B cell (primary cell): ENCODE data around the gene C1orf174. TPM values are rescaled to one million over a fixed set of nuclear protein-coding genes. Genes with fewer than 3 reads are reported as not detected.

Experiments used
- ATAC-seq: fragments of 200-7000 bp; cut with Tn5 transposase; one replicate; pipeline ENCODE4 v1.10.0; 2021; ENCODE audit warnings: low read depth, mild to moderate bottlenecking, moderate number of reproducible peaks, moderate library complexity
- CTCF ChIA-PET: fragments of 350-600 bp; sonication (Branson Sonifier 250); formaldehyde crosslinking; loops from one replicate; lab custom pipeline; 2021; ENCODE audit warnings: antibody characterized with exemption, inconsistent platforms; lab: Charles Lee
- POLR2A ChIA-PET: fragments of 350-600 bp; sonication (Branson Sonifier 250); formaldehyde crosslinking; loops from one replicate; lab custom pipeline; 2021; ENCODE audit warnings: antibody characterized with exemption; lab: Charles Lee
- DNase-seq: peaks from one replicate; pipeline ENCODE4 v3.0.0; 2013
- H2AFZ ChIP-seq: 2 replicates; pipeline ENCODE4 v1.6.1; 2012; ENCODE audit warnings: mild to moderate bottlenecking, low read depth, low read length; ENCODE audit not compliant: insufficient read depth, poor library complexity, severe bottlenecking
- H3K27ac ChIP-seq, 2 donors: 1 replicate in 1 of 2; 2 replicates in 1 of 2; pipeline ENCODE4 v1.5.1; 2012 to 2013; ENCODE audit warnings: low read length in 2 of 2, mild to moderate bottlenecking in 2 of 2, moderate library complexity in 1 of 2
- H3K27me3 ChIP-seq, 4 experiments: fragments of 200-600 bp in 1 of 4; sonication (generic) in 1 of 4; replicated peaks in 1 of 4; 1 replicate in 2 of 4; 2 replicates in 2 of 4; pipeline versions ENCODE4 v1.6.1 to v1.7.0; 2013 to 2016; ENCODE audit warnings: low read length in 3 of 4, mild to moderate bottlenecking in 2 of 4, mixed read lengths in 1 of 4, moderate library complexity in 1 of 4; ENCODE audit not compliant: insufficient read depth in 4 of 4, control insufficient read depth in 3 of 4; ENCODE audit errors: control extremely low read depth in 1 of 4
- H3K36me3 ChIP-seq, 2 experiments: replicated peaks in 1 of 2; 1 replicate in 1 of 2; 2 replicates in 1 of 2; pipeline versions ENCODE4 v1.6.1 to v1.7.1; 2013; ENCODE audit warnings: low read length in 1 of 2; ENCODE audit not compliant: insufficient read depth in 2 of 2, control insufficient read depth in 1 of 2; ENCODE audit errors: control extremely low read depth in 1 of 2, extremely low read depth in 1 of 2
- H3K4me1 ChIP-seq, 2 donors: fragments of 200-600 bp in 1 of 2; sonication (generic) in 1 of 2; 1 replicate in 1 of 2; 2 replicates in 1 of 2; pipeline versions ENCODE4 v1.5.1 to v1.6.1; 2013 to 2017; ENCODE audit warnings: low read length in 2 of 2; ENCODE audit not compliant: control insufficient read depth in 2 of 2, insufficient read depth in 2 of 2
- H3K4me2 ChIP-seq: replicated peaks from 2 replicates; pipeline ENCODE3; 2012; ENCODE audit warnings: mild to moderate bottlenecking, low read depth, low read length; ENCODE audit not compliant: poor library complexity, severe bottlenecking
- H3K4me3 ChIP-seq, 5 experiments: fragments of 200-600 bp in 1 of 5; sonication (generic) in 1 of 5; 1 replicate in 3 of 5; 2 replicates in 2 of 5; pipeline versions ENCODE4 v1.5.1 to v1.7.0; 2011 to 2016; ENCODE audit warnings: low read length in 4 of 5, mild to moderate bottlenecking in 4 of 5, low read depth in 2 of 5, control low read depth in 1 of 5, moderate library complexity in 1 of 5; ENCODE audit not compliant: insufficient read depth in 1 of 5; ENCODE audit errors: control extremely low read depth in 1 of 5, extremely low read depth in 1 of 5
- H3K79me2 ChIP-seq: fragments of 200-600 bp; sonication (generic); one replicate; pipeline ENCODE4 v1.6.0; 2016; ENCODE audit warnings: low read length; ENCODE audit not compliant: control insufficient read depth, insufficient read depth
- H3K9ac ChIP-seq: fragments of 200-600 bp; sonication (generic); 2 replicates; pipeline ENCODE4 v1.6.1; 2017; ENCODE audit warnings: mild to moderate bottlenecking, low read length, moderate library complexity
- H3K9me3 ChIP-seq, 3 donors: one replicate each; pipeline versions ENCODE4 v1.6.1 to v1.7.1; 2013; ENCODE audit warnings: low read length in 2 of 3; ENCODE audit not compliant: control insufficient read depth in 2 of 3, insufficient read depth in 1 of 3; ENCODE audit errors: control extremely low read depth in 1 of 3
- H4K20me1 ChIP-seq: 2 replicates; pipeline ENCODE4 v1.6.0; 2012; ENCODE audit warnings: mild to moderate bottlenecking, low read length; ENCODE audit not compliant: insufficient read depth, control insufficient read depth, poor library complexity, severe bottlenecking
- H3K27ac Mint-ChIP-seq: one replicate; pipeline ENCODE4 v1.8.0; 2021; ENCODE audit warnings: mixed read lengths
- H3K27me3 Mint-ChIP-seq: one replicate; pipeline ENCODE4 v1.8.0; 2021; ENCODE audit warnings: mixed read lengths
- H3K4me1 Mint-ChIP-seq: one replicate; pipeline ENCODE4 v1.8.0; 2021; ENCODE audit warnings: mixed read lengths
- H3K4me3 Mint-ChIP-seq: one replicate; pipeline ENCODE4 v1.8.0; 2021; ENCODE audit warnings: mixed read lengths
- H3K9me3 Mint-ChIP-seq: one replicate; pipeline ENCODE4 v1.8.0; 2022; ENCODE audit warnings: mixed read lengths; ENCODE audit not compliant: insufficient read depth
- EZH2 ChIP-seq: IDR thresholded peaks from 2 replicates; pipeline ENCODE4 v1.6.1; 2012; ENCODE audit warnings: borderline replicate concordance, low read depth, mild to moderate bottlenecking, moderate library complexity, low read length; ENCODE audit not compliant: insufficient read depth, poor library complexity, severe bottlenecking
- WGBS: methylation state at CpG from one replicate; pipeline ENCODE4 v1.1.5; 2013; ENCODE audit warnings: missing lambda C conversion rate; ENCODE audit not compliant: insufficient coverage; 5-methylcytosine and 5-hydroxymethylcytosine counted together
- intact Hi-C: fragments of 100-400 bp; cut with micrococcal nuclease; formaldehyde crosslinking; loops from one replicate; pipeline ENCODE4 v1.10.0; 2022
- polyA plus RNA-seq: library from polyadenylated mRNA; depleted of rRNA; stranded (reverse); fragments of >200 nt; gene quantifications from 2 replicates; pipeline ENCODE4 v1.2.3, GENCODE V29; 2012
- total RNA-seq, 2 donors: library from RNA; stranded (reverse); fragments of 120-200 nt in 1 of 2; gene quantifications; 1 replicate in 1 of 2; 2 replicates in 1 of 2; pipeline versions ENCODE4 v1.2.3 to v1.2.4, GENCODE V29; 2013 to 2022
- TF ChIP-seq, protein P1 (sequence below): fragments of 200-600 bp; IDR thresholded peaks from one replicate; pipeline ENCODE4 v1.8.0; 2022; ENCODE audit warnings: antibody characterized with exemption, mild to moderate bottlenecking

The C1orf174 gene
- total and polyA plus RNA-seq, 2 donors (not counting 1 experiment from before 2014, with no cell fraction given): 33.2 to 49.8 TPM

DNA sequence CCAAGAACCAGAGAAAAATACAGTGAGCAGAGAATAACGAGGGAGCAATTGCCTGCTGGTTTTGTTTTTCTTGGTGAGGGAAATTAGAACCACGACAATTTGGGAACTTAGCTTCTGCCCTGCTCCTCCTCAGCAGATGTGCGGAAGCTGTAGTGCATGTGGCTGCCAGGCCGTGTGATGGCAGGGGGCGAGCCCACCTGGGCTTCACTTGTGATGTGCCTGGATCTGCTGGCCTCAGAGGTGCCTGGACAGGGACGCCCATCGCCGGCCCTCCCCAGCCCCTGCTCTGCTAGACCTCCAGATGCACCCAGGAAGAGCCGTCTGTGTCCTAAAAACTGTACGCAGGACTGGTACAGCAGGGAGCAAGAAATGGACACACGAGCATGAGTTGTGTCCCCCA is 28.5 kb upstream of the C1orf174 start:
- Mint-ChIP-seq H3K9me3 (peaks cover 4% of the 10 kb centered on the region), H3K4me3 (no peak overlapping the region), H3K4me1 (no peaks in the 10 kb centered on the region), H3K27ac (no peak overlapping the region), H3K27me3 (no peaks in the 10 kb centered on the region)
- H2AFZ ChIP-seq: no peak overlapping the region
- H3K9ac ChIP-seq: no peak overlapping the region
- ChIA-PET CTCF (no interaction called here), POLR2A (no interaction called here)
- no peaks in the 10 kb centered on the region for H4K20me1 ChIP-seq
- no peaks in the 10 kb centered on the region for H3K27me3 ChIP-seq
- no peaks in the 10 kb centered on the region for H3K4me1 ChIP-seq
- H3K79me2 ChIP-seq: no peaks in the 10 kb centered on the region
- no peak for TF ChIP-seq EZH2
- TF ChIP-seq, protein P1, sequence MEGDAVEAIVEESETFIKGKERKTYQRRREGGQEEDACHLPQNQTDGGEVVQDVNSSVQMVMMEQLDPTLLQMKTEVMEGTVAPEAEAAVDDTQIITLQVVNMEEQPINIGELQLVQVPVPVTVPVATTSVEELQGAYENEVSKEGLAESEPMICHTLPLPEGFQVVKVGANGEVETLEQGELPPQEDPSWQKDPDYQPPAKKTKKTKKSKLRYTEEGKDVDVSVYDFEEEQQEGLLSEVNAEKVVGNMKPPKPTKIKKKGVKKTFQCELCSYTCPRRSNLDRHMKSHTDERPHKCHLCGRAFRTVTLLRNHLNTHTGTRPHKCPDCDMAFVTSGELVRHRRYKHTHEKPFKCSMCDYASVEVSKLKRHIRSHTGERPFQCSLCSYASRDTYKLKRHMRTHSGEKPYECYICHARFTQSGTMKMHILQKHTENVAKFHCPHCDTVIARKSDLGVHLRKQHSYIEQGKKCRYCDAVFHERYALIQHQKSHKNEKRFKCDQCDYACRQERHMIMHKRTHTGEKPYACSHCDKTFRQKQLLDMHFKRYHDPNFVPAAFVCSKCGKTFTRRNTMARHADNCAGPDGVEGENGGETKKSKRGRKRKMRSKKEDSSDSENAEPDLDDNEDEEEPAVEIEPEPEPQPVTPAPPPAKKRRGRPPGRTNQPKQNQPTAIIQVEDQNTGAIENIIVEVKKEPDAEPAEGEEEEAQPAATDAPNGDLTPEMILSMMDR: no peak
- intact Hi-C loops: no loop called here
- ATAC-seq (no peak), DNase-seq (no peak)
- WGBS: 68% methylated on average over 11 of the region's 11 CpGs
- H3K4me2 ChIP-seq: no peak overlapping the region
- no peaks in the 10 kb centered on the region for H3K36me3 ChIP-seq
- no peak overlapping the region for H3K27ac ChIP-seq
- peaks cover 0 to 9% (median 0%) of the 10 kb centered on the region in 3 donors for H3K9me3 ChIP-seq
- no peak overlapping the region for H3K4me3 ChIP-seq

DNA sequence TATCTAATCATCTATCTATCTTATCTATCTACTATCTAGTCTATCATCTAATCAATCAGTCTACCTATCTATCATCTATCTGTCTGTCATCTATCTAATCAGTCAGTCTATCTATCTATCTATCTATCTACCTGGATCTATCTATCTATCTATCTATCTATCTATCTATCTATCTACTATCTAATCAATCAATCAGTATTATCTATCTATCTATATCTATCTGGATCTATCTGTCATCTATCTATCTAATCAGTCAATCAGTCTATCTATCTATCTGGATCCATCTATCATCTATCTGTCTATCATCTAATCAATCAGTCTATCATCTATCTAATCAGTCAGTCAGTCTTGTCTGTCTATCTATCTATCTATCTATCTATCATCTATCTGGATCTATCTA is 26.9 kb upstream of the C1orf174 start:
- Mint-ChIP-seq H3K27ac (no peak overlapping the region), H3K27me3 (no peaks in the 10 kb centered on the region), H3K9me3 (peaks cover 4% of the 10 kb centered on the region), H3K4me1 (no peaks in the 10 kb centered on the region), H3K4me3 (no peak overlapping the region)
- Histone ChIP-seq H3K9me3 (peaks cover 0 to 12% (median 0%) of the 10 kb centered on the region in 3 donors), H3K9ac (no peak overlapping the region), H4K20me1 (no peaks in the 10 kb centered on the region), H3K36me3 (no peaks in the 10 kb centered on the region), H3K4me2 (no peak overlapping the region), H3K27me3 (no peaks in the 10 kb centered on the region), H3K4me3 (no peak overlapping the region), H3K4me1 (no peaks in the 10 kb centered on the region), H3K27ac (no peak overlapping the region), H2AFZ (no peak overlapping the region), H3K79me2 (no peaks in the 10 kb centered on the region)
- intact Hi-C loops: no loop called here
- CTCF ChIA-PET: interaction anchor here (0.5 kb wide), 1 partner anchor 1197 kb away, joined by 3 read pairs; no protein-coding TSS in a partner anchor
- DNase-seq (no peak), ATAC-seq (no peak)
- TF ChIP-seq, protein P1: no peak
- no peak for TF ChIP-seq EZH2
- POLR2A ChIA-PET: no interaction called here
